Measurements from ENCODE around the gene SPDEF.

Gene SPDEF

DNA sequence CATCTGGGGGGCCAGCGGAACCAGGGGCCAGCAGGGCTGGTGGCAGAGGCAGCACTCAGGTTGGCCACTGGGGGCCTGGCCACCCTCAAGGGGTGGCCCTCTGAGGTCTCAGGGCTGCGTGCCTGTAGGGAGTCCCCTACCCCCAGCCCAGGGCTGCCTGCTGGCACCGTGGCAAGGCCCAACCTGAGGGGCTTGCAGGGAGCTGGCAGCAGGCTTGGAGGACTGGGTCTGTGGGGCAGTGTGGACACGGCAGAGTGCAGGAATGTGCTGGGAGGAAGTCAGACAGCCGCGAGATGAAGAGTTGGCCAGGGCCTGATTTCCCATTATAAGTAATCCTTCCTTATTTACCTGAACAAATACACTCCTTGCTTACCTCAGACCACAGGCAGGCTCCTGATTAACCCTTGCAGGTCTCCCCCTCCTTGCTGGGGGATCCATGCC, at the start of gene SPDEF:
SPDEF (minus strand) TSS at position 299 of the 441 bp plus-strand sequence. CDS start 11,874 bp downstream, outside the sequence.
- no peak for DNase-seq (ENCODE audit: low read depth in 1 of 2, low spot score in 1 of 2)

DNA sequence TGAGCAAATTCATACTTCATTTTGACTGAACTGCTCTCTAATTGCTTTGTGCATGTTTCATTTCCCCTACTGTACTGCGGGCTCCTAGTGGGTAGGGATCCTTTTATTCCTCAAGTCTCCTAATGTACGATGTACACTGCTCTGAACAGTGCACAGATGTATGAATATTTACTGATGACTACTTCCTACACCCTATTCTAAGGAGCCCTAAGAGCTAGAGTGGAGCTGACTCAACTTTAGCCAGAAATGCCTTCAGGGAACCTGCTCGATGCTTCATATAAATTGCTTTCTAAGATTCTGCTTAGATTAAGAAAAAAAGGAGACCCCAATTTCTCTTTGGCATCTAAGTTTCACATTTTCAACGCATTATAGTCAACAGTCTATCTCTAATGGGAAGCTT, 47.6 kb upstream of the SPDEF start:
- DNase-seq (ENCODE audit: low read depth in 1 of 2, low spot score in 1 of 2) = no peak

DNA sequence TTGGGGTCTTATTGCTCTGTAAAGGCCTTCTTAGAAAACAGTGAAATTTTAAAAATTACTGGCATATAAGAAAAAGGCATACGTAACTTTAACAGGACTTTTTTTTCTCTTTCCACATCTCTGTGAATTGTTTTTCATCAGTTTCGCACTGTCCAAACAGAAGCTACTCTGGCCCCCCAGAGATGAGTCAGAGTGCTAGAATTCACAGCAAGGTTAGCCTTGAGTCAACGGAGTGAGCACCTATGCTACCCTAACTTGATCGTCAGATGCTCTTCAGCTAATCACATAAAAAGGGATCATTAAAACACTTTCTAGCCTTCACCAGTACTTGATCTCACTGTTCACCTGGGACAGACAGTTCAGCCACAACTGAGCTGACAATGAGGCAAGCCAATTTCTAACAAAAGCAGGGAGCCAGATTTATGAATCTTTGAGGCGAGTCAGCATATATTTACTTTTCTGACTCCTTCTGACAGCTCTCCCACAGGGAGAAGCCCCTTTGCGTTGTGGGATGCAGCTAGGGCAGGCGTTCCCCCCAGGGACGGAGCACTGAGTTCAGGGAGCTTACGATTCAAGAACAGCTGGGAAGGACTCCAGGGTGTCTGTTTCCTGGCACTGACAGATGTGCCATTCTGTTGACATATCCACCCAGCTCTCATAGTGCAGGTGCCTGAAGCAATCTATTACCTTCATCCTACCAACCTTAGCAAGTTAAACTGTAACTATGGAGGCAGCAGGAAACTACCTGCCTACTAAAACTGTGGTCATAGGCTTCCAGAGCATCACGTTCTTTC, 46.4 kb upstream of the SPDEF start:
- DNase-seq (ENCODE audit: low read depth in 1 of 2, low spot score in 1 of 2) = no peak

DNA sequence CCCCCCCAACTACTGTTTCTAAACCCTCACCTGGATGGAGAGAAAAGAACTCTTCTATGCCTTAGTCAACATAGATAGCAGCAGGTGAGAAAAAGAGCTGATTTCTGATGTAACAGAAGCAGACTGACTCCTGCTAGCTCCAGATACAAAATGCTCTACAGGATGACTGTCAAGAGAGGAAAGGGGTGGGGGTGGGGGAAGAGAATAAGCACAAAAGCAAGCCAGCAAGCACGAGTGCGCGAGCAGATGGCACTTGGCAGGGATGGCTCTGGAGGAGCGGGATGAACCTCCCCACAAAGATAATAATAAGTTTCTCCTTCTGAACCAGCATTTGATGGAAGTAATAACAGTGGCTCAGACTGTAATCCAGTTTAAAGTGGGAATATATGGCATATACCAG, 45.6 kb upstream of the SPDEF start:
- DNase-seq (ENCODE audit: low read depth in 1 of 2, low spot score in 1 of 2) = no peak

DNA sequence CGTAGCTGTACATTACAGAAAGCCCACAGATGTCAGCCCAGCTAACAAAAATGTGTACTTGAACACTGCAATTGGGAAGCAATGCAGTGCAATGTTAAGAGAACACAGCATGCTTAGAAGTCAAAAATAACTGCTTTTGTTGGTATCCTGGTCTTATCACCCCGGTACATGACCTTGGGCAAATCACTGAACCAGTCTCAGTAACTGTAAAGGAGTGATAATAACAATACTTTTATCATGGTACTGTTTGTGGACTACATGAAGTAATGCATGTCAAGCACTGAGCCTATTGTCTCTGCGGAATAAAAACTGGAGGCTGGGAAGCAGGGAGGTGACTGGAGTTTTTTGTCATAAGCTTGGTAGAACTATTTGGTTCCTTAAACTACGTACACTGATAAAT, 44.7 kb upstream of the SPDEF start:
- DNase-seq (ENCODE audit: low read depth in 1 of 2, low spot score in 1 of 2) = no peak

DNA sequence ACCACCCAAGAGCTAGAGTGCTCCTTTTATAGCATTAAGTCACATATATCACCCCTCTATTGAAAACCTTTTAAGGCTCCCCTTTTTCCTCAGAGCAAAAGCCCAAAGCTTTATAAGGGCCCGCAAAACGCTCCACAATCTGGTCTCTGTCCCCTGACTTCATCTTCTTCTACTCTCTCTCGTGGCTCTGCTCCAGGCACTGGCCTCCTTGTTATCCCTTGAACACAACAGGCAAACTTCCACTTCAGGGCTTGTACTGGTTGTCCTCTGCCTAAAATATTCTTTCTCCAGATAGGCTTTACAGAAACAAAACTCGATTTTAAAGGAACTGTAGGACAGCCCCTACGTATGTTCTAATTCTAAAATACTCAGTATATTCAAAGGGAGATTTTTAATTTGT, 44.0 kb upstream of the SPDEF start:
- no peak for DNase-seq (ENCODE audit: low read depth in 1 of 2, low spot score in 1 of 2)

DNA sequence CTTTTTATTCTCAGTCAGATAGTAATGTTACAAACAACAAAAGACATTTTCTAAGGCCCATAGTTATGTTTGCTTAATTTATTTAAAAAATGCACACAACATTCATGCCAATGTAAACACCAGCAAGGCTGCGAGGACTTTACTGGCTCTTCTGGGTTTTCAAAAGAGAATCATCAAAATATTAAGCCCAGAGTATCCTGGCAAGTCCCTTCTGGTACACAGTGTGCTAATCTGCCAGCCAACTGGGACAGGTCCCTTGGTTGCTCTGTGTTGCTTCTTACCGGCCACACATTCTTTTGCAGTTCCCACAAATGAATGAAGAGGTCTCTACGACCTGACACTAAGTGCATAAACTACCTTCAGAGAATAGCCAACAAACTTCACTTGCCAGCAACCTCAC, 42.6 kb upstream of the SPDEF start:
- no peak for DNase-seq (ENCODE audit: low read depth in 1 of 2, low spot score in 1 of 2)

DNA sequence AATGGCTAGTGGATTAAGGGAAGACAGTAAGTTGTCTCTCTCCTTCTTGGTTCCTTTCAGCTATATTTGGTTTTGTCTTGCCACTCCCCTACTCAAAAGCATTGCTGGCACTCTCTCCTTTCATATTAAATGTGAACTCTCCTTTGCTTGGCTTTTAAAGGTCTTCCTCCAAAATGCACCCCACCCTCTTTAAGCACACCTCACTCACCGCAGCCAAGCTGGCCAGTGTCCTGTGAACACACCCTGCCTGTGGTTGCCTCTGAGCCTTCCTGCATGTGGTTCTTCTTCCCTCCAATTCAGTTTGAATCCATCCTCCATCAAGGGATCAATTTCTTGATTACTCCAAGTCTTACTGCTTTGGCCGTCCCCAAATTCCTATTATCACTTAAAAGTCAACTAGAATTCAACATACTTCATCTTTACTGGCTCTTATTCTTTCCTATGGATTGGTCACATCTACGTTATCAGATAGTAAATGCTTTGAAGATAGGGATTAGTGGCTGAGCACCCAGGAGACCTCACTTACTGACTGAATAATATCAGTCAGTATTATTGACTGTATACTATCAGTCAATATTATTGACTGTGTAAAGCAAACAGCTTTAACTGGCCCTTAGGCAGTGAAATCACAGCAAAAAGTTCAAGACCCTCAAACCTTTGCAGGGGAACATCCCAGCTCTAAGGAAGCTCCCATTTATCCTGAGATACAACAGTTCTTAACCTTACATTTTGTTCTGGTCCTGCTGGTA, 41.6 kb upstream of the SPDEF start:
- no peak for DNase-seq (ENCODE audit: low read depth in 1 of 2, low spot score in 1 of 2)

DNA sequence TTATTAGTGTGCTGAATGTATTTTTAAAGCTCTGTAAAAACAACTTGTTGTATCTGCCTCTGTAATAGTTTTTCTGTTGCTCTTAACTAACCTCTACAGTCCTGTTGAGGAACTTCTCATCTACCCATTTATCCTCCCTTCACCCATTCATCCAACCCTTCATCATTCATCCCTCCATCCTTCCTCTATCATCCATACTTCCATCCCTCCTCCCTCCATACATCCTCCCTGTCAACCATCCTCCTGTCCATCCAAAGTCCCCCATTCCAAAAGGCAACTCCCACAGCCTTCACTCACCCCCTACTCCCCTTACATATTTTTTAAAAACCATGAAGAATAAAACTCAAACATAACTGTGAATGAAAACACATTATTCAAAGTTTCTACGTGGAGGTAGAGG, 40.7 kb upstream of the SPDEF start:
- no peak for DNase-seq (ENCODE audit: low read depth in 1 of 2, low spot score in 1 of 2)

DNA sequence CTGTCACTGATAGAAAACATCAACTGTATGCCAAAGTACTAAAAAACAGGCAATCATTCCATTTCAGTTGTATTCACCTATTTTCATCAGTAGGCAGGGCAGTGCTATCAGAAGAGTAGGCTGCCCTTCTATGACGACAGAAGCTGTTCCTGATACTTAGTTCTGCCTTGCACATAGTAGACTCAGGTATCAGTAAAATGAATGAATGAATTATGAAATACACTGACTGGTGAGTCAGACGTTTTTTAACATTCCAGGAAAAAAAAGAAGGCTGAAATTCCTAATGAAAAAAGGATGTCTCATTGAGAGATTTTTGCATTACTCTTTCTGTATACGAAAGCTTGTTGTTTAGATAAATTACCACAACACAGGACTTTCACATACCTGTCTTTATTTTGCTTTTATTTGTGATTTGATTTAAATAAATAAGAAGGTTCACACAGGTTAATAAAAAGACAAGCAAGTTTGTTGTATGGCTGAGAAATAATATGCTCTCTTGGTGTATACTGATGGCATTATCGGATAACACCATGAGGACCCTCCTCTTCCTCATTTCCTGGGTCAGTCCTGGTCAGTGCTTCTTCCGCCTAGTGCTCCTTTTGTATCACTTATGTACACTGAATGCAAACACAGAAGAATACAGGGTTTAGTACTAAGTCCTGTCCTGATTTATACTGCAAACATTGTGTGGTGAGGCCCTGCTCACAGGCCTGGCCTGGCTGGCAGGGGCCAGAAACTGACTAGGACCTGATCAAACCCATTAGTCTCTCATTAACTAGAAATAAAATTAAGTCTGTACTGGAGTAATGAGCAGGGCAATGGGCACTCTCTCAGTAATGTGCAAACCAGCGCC, 39.4 kb upstream of the SPDEF start:
- no peak for DNase-seq (ENCODE audit: low read depth in 1 of 2, low spot score in 1 of 2)

DNA sequence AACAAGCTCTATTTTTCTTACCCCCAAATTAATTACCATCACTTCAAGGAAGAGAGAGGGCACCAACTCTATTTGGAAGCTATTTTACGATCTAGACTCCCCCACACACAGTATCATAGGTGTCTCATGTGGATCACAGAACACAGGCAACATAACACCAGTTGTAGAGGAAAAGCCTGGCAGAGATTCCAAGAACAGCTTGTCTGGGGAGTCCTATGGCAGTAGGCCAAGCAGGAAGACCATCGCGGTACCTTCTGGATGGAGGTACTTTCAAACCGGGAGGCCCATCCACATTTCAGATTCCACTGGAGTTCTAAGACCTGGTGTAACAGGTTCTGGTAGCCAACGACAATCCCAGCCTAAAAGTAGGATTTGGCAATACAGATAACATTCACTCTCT, 37.6 kb upstream of the SPDEF start:
- DNase-seq (ENCODE audit: low read depth in 1 of 2, low spot score in 1 of 2) = no peak

DNA sequence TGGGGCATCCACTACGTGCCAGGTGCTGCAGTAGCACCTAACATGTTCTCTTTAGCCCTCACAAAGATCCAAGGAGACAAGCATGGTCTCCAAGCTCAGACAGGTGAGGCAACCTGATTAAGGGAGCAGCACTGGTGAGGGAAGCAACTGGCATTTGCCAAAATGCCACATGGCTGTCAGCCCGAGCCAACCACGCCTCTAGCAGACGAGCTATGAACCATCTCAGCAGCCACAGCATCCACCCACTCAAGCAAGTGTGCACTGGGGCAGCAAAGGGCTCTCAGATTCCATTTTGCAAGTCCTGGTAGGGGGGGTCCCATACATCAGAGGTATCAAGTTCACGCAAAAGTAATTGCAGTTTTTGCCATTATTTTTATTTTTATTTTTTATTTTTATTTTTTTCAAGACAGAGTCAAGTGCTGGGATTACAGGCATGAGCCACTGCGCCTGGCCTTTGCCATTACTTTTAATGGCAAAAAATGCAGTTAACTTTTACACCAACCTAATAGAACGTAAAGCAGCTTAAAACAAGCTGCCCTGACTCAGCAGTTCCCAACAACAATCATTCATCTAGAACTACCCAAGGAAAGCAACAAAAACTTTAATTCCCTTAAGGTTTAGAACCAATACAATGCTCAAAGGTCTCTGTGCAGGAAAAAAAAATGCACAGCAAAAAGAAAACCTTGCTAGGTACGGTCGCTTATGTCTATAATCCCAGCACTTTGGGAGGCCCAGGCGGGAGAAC, 36.3 kb upstream of the SPDEF start:
- no peak for DNase-seq (ENCODE audit: low read depth in 1 of 2, low spot score in 1 of 2)

DNA sequence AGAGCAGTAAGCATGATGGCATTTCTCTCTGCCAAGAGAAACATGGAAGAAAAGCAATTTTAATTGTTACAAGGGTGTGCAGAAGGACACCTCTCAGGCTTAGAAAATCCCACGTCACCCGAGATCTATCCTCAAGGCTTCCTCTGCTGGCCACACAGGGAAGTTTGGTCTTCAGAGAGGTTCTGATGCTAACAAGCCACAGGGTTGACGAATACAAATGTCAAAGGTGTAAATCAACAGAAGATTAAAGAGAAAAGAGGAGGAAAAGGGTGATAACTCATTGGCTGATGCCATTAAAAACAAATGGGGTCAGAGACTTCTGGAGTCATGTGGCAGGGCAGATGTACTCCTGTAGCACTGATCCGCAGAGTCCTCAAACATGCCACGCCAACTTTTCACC, 33.6 kb upstream of the SPDEF start:
- DNase-seq (ENCODE audit: low read depth in 1 of 2, low spot score in 1 of 2) = no peak

DNA sequence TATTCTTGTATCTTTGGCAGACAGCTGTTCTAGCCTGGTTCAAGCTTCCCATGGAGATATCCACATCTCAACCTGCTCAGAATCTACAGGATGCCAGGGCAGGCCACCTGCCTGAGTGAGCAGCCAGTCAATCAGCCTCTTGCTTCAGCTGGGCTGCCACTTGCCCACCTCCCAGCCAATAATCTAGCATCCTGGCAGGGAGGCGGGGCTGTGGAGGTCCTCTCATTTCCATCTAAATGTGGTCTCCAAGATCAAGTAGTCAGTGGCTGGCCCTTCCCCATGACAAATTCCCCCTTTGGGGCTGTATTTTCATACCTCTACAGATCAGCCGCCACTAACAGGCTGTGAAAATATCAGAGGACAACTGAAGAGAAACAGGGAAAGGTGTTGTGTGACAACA, 33.0 kb upstream of the SPDEF start:
- DNase-seq (ENCODE audit: low read depth in 1 of 2, low spot score in 1 of 2) = no peak

DNA sequence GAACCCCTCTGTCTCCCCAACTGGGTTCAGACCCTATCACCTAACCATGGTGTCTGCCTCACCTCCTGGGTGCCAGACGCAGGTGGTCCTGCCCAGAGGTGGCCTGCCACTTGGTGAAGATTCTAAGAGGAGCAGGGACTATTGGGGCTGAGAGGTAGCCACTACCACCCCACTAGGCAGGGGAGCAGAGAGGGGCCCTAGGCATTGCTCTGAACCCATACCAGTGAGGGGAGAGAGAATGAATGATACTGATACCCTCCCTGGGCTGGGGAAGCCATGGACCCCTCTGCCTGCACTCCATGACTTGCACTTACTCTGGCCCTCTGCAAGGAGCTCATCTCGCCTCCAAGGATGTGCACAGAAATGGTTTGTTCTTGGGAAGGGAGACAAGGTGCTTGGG, 31.7 kb upstream of the SPDEF start:
- DNase-seq (ENCODE audit: low read depth in 1 of 2, low spot score in 1 of 2) = no peak

DNA sequence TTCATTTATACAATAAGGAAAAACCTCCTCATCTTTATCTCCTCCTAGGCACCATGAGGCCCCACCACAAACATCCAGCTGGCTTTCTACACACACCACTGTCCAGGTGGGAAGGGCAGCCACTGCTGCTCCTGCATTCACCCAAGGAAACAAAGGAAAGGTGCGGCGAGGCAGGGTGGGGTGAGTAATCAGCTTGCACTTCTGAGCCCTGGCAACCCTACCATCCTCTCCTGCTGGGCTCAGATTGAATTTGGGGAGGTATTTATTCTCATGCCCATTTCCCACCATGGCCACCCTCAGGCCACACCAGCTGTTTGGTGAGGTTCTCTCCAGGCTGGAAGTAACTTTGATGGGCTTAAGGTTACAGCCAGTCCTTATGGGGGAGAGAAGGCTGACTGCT, 31.2 kb upstream of the SPDEF start:
- no peak for DNase-seq (ENCODE audit: low read depth in 1 of 2, low spot score in 1 of 2)

DNA sequence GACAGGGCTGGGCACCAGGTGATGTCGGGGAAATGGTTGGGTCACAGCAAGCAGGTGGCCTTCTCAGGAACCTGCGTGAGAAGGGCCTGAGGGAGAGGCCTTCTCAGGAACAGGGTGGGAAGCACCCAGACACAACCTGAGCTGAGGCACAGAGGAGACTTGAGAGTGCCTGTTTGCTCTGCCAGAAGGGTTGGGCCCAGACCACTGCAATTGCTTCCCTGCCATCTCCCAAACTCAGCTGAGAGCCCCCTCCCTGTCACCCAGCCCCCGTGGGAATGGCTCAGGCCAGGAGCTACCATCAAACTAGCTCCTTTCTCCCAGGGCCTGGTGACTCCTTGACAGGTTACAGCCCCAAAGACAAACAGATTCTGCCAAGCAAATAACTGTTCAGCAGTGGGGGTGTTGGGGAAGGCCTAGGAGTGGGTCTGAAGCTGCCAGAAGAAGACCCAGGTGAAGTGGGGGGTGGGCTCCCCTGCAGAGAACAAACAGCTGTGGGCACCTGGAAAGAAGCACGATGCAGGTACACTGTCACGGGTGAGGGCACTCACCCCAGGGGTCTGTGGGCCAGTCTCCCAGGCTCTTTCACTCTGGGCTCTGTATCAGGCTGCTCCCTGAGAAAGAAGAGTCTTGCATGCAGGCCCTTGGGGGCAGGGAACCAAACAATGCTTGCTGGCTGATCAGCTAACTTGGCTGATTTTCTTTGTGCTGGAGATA, 30.4 kb upstream of the SPDEF start:
- no peak for DNase-seq (ENCODE audit: low read depth in 1 of 2, low spot score in 1 of 2)

DNA sequence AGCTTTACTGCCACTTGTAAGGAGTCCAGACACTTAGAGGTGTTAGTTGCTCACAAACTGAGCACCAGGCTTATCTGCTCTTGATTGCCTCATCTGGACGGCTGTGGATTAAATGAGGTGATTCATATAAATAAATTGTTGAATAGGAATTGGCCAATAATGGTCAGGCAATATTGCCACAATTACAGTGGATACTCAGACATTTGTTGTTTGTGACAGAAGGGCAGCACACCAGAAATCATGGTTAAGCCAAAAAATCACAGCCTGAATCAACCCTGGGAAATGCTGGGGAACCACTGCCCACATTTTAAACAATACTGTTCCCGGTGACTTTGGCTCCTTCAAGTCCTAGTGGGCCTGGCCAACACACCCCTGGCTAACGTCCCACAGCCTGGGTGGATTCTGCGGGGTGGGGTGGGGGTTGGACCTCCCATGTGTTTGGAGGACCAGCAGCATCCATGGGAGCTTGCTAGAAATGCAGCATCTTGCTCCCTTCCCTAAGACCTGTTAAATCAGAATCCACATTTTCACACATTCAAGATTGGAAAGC, 29.5 kb upstream of the SPDEF start:
- no peak for DNase-seq (ENCODE audit: low read depth in 1 of 2, low spot score in 1 of 2)

DNA sequence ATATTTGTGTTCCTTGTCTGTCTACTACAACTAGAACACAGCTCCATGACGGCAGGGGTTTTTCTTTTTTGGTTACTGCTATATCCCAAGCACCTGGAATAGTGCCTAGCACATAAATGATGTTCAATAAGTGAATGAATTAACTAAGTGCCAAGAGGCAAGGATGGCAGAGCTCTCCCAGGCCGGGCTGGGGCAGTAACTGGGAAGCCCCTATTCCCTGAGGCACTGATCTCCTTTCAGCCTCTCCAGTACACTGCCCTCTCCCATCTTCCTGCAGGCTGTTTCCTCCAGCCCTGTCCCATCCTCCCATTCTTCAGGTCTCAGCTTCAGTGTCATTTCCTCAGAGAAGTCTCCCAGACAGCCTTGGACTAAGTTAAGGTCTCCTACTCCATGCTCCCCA, 29.0 kb upstream of the SPDEF start:
- no peak for DNase-seq (ENCODE audit: low read depth in 1 of 2, low spot score in 1 of 2)

DNA sequence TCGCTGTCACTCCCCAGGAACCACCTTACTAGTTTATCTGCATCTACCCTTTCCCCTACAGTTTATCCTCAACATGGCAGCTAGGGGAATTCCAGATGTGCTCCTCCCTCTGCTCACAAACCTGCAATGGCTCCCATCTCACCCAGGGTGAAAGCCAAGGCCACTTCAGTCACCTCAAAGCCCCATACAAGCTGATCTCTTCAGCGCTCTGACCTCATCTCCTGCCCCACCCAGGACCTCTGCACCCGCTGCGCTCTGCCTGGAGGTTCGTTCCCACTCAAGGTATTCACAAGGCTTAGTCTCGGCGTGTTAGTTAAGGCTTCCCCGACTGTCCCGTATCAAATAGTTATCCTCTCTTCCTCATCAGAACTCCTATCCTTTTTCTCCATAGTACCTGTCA, 28.6 kb upstream of the SPDEF start:
- DNase-seq (ENCODE audit: low read depth in 1 of 2, low spot score in 1 of 2) = no peak

Measured in activated T-helper 1 cell treated with anti-CD3 and anti-CD28 coated beads, Interleukin-2, amount 50 U/mL, for 16 hours (primary cell).